ENCODE data around the gene LMX1A. TPM values are rescaled to one million over a fixed set of nuclear protein-coding genes. Genes with fewer than 3 reads are reported as not detected.

Gene LMX1A
- total RNA-seq, 1 experiment from 2014 or later, result not detected

DNA sequence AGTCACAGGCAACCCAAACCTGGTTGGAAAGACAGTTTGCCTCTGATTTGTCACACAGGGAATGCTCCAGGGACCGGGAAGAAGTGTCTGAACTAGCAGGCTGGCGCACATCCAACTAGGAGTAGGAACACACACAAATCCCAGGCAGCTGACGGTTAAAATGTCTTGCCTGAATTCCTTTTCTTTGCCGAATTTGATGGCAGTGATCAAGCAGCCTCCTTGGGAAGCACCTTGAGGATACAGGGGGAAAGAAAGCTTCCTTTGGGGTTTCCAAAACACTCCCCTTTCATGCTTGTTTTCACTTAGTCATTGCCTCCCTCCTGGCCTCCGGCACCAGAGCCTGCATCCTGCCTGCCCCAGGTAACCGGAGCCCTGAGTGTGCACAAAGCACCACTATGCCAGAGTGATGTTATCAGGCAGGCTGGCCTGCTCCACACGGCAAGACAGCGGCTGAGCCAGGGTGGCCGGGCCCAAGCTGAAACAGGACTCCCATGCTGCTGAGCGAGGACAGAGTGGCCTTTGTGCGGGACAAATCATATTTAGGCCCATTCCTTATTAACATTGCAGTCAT is 193.8 kb downstream of the LMX1A start:
- ATAC-seq (peak; percentile 93), DNase-seq (ENCODE audit: low read depth, low spot score) (no peak)
- Histone ChIP-seq H3K9me3 (ENCODE audit: control insufficient read depth, insufficient read depth, low read depth, low read length) (no peaks in the 10 kb centered on the region), H3K4me1 (ENCODE audit: control insufficient read depth, insufficient read depth, low read length) (peaks cover 4% of the 10 kb centered on the region; the same call in 1 of the 2 replicates), H3K27me3 (ENCODE audit: control insufficient read depth, insufficient read depth, low read length) (no peaks in the 10 kb centered on the region), H3K4me3 (ENCODE audit: low read depth in 2 of 2, low read length in 2 of 2) (0 out of 4 replicates have a peak overlapping the region, but pooled peaks of 1 of the 2 experiments have one; percentile 1), H3K36me3 (ENCODE audit: control insufficient read depth, insufficient read depth, low read length) (no peaks in the 10 kb centered on the region), H3K27ac (ENCODE audit: low read length) (no peak overlapping the region)
- ChIA-PET CTCF (no interaction called here), POLR2A (no interaction called here)
- intact Hi-C loops (cut with micrococcal nuclease; ENCODE audit: unreplicated experiment), result no loop called here
- TF ChIP-seq POLR2AphosphoS5 (IDR thresholded peaks at IDR 0.05; ENCODE audit: low read depth, low read length) (no peak), SIN3A (IDR thresholded peaks at IDR 0.05; ENCODE audit: borderline replicate concordance, insufficient read depth, low read depth, low read length) (no peak), TCF7L2 (IDR thresholded peaks at IDR 0.05; ENCODE audit: low read depth, low read length) (0 out of 2 replicates have a peak, but pooled peaks have one; percentile 20)
- TF ChIP-seq, protein P1, sequence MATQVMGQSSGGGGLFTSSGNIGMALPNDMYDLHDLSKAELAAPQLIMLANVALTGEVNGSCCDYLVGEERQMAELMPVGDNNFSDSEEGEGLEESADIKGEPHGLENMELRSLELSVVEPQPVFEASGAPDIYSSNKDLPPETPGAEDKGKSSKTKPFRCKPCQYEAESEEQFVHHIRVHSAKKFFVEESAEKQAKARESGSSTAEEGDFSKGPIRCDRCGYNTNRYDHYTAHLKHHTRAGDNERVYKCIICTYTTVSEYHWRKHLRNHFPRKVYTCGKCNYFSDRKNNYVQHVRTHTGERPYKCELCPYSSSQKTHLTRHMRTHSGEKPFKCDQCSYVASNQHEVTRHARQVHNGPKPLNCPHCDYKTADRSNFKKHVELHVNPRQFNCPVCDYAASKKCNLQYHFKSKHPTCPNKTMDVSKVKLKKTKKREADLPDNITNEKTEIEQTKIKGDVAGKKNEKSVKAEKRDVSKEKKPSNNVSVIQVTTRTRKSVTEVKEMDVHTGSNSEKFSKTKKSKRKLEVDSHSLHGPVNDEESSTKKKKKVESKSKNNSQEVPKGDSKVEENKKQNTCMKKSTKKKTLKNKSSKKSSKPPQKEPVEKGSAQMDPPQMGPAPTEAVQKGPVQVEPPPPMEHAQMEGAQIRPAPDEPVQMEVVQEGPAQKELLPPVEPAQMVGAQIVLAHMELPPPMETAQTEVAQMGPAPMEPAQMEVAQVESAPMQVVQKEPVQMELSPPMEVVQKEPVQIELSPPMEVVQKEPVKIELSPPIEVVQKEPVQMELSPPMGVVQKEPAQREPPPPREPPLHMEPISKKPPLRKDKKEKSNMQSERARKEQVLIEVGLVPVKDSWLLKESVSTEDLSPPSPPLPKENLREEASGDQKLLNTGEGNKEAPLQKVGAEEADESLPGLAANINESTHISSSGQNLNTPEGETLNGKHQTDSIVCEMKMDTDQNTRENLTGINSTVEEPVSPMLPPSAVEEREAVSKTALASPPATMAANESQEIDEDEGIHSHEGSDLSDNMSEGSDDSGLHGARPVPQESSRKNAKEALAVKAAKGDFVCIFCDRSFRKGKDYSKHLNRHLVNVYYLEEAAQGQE (IDR thresholded peaks at IDR 0.05; ENCODE audit: insufficient read depth in 1 of 2, low read depth in 2 of 2, low read length in 1 of 2), result no peak
- in situ Hi-C loops (cut with HindIII; ENCODE audit: low pct_unique_long_range_greater_than_20kb, low sequenced_read_pairs), result no loop called here
- BruUV-seq (replicated peaks), result no TSS peak

- no TSS peak for BruUV-seq (replicated peaks)
- no peaks in the 10 kb centered on the region; the same call in 1 of the 2 replicates for H3K27me3 ChIP-seq (ENCODE audit: control insufficient read depth, insufficient read depth, low read length)
- intact Hi-C loops (cut with micrococcal nuclease; ENCODE audit: unreplicated experiment) (no loop called here), in situ Hi-C loops (cut with HindIII; ENCODE audit: low pct_unique_long_range_greater_than_20kb, low sequenced_read_pairs) (no loop called here)
- H3K36me3 ChIP-seq (ENCODE audit: control insufficient read depth, insufficient read depth, low read length), result no peaks in the 10 kb centered on the region
- DNase-seq (ENCODE audit: low read depth, low spot score) (no peak), ATAC-seq (0 out of 2 replicates have a peak, but pooled peaks have one; percentile 34)
- CTCF ChIA-PET, result no interaction called here
- no peak overlapping the region for H3K4me3 ChIP-seq (ENCODE audit: low read depth in 2 of 2, low read length in 2 of 2)
- H3K9me3 ChIP-seq (ENCODE audit: control insufficient read depth, insufficient read depth, low read depth, low read length), result no peaks in the 10 kb centered on the region
- peaks cover 4% of the 10 kb centered on the region; the same call in 1 of the 2 replicates for H3K4me1 ChIP-seq (ENCODE audit: control insufficient read depth, insufficient read depth, low read length)
- TF ChIP-seq SIN3A (IDR thresholded peaks at IDR 0.05; ENCODE audit: borderline replicate concordance, insufficient read depth, low read depth, low read length) (no peak), POLR2AphosphoS5 (IDR thresholded peaks at IDR 0.05; ENCODE audit: low read depth, low read length) (no peak), CTCF (IDR thresholded peaks at IDR 0.05) (no peak), TCF7L2 (IDR thresholded peaks at IDR 0.05; ENCODE audit: low read depth, low read length) (no peak)
- TF ChIP-seq, protein P1 (IDR thresholded peaks at IDR 0.05; ENCODE audit: insufficient read depth in 1 of 2, low read depth in 2 of 2, low read length in 1 of 2), result no peak
- no peak overlapping the region for H3K27ac ChIP-seq (ENCODE audit: low read length)
- POLR2A ChIA-PET, result no interaction called here
Observed at GRCh38 chr1:165161130-165161529, 195.4 kb downstream of the LMX1A start.

Measured in Panc1 (cell line).